Right lobe of liver (tissue), 4 donors: ENCODE measurements around the gene TSPAN4.

Source experiments
- CTCF ChIP-seq, 4 donors: fragments of 200-600 bp in 3 of 4; fragments of 450-650 bp in 1 of 4; IDR thresholded peaks; one replicate each; pipeline versions ENCODE4 v1.5.1 to v1.8.0; 2016 to 2022; ENCODE audit warnings: antibody characterized with exemption in 4 of 4, mild to moderate bottlenecking in 2 of 4
- POLR2A ChIP-seq: fragments of 450-650 bp; IDR thresholded peaks from one replicate; pipeline ENCODE4 v1.6.1; 2017; ENCODE audit warnings: antibody characterized with exemption, mild to moderate bottlenecking
- donor health status: DM: no; HTN: no; CAD: no.
- donor health status: DM: no; HTN: no; CAD: no.
- donor health status: DM: no; HTN: yes; CAD: no.

DNA sequence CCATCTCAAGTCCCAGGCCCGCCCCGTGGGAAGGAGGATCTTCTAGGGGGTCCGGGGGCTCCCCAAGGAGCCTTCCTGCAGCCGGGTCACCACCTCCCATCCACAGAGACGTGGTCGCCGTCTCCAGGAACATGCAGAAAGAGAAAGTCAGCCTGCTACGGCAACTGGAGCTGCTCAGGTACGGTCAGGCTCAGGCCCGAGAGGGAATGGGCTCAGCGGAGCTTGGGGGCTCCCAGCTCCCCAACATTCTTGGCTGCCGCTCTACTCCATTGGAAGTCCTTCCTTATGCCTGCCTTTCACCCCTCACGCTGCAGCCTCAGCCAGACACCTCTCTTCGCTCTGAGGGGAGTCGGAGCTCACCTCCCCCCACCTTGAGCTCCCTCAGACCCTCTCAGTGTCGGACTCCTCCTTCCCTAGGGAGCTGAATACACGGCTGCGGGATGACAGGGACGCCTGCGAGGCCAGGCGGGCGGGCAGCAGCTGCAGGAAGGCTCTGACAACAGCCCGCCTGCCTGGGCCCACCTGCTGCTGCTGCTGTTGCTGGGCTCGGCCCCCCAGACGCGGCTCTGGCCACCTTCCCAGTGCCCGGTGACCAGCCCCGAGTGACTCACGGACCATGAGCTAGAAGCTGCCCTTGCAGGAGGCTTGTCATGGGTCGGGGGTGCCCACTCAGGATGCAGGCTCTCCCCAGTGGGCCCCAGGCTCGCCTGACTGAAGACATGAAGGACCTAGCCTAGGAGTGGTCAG is 11.4 kb upstream of the TSPAN4 start:
- TF ChIP-seq POLR2A (no peak), CTCF (IDR thresholded peaks at IDR 0.05) (no peak)
